K562 (cell line): ENCODE data around the gene ANO10. TPM values are rescaled to one million over a fixed set of nuclear protein-coding genes. Genes with fewer than 3 reads are reported as not detected.

Experiments
- BCOR ChIP-seq: fragments of 450-650 bp; IDR thresholded peaks from 2 replicates; pipeline ENCODE4 v1.6.1; 2016
- BRD4 ChIP-seq: fragments of 200-600 bp; sonication (generic); IDR thresholded peaks from 2 replicates; pipeline ENCODE4 v1.6.1; 2017; ENCODE audit warnings: inconsistent platforms
- CEBPG ChIP-seq, 3 experiments: fragments of 200-800 bp in 1 of 3; sonication (Bioruptor generic) in 1 of 3; sonication (generic) in 1 of 3; formaldehyde crosslinking in 1 of 3; IDR thresholded peaks in 2 of 3; conservative IDR thresholded peaks in 1 of 3; 2 replicates each; pipeline versions ENCODE4 v1.6.1 to v1.8.0; 2016 to 2022; ENCODE audit warnings: missing compliant biosample characterization in 2 of 3, missing genetic modification characterization in 2 of 3, mild to moderate bottlenecking in 1 of 3, missing genetic modification reagents in 1 of 3
- EGR1 ChIP-seq: fragments of 450-650 bp; conservative IDR thresholded peaks from 2 replicates; pipeline ENCODE4 v1.6.1; 2017; ENCODE audit warnings: mild to moderate bottlenecking
- FOXJ2 ChIP-seq: fragments of 200-800 bp; sonication (Bioruptor generic); IDR thresholded peaks from 2 replicates; pipeline ENCODE4 v1.6.1; 2016; ENCODE audit warnings: missing genetic modification characterization, missing compliant biosample characterization
- HMG20A ChIP-seq: fragments of 450-650 bp; formaldehyde crosslinking; conservative IDR thresholded peaks from 2 replicates; pipeline ENCODE4 v1.4.0; 2020; ENCODE audit warnings: mild to moderate bottlenecking, mixed read lengths
- KDM5B ChIP-seq: fragments of 200-600 bp; sonication (generic); IDR thresholded peaks from 2 replicates; pipeline ENCODE4 v1.6.1; 2012; ENCODE audit warnings: low read depth, mild to moderate bottlenecking, moderate library complexity, low read length, control low read depth, inconsistent platforms; ENCODE audit not compliant: insufficient replicate concordance
- KLF6 ChIP-seq: fragments of 250-450 bp; sonication (Bioruptor Pico); IDR thresholded peaks from 2 replicates; pipeline ENCODE4 v1.4.0; 2020; ENCODE audit warnings: mild to moderate bottlenecking, moderate library complexity, borderline replicate concordance
- PRPF4 ChIP-seq: fragments of 200-400 bp; formaldehyde crosslinking; IDR thresholded peaks from one replicate; pipeline ENCODE4 v1.6.1; 2017; ENCODE audit warnings: low read length, low read depth, mild to moderate bottlenecking; ENCODE audit not compliant: insufficient read depth, poor library complexity, severe bottlenecking
- SMAD1 ChIP-seq: fragments of 150-350 bp; IDR thresholded peaks from 2 replicates; pipeline ENCODE4 v1.6.1; 2014; ENCODE audit warnings: low read length, low read depth; ENCODE audit not compliant: partially characterized antibody
- ZNF165 ChIP-seq: fragments of 250-450 bp; sonication (Bioruptor Pico); IDR thresholded peaks from 2 replicates; pipeline ENCODE4 v1.4.0; 2020; ENCODE audit warnings: borderline replicate concordance
- ZNF408 ChIP-seq: fragments of 250-450 bp; sonication (Bioruptor Pico); IDR thresholded peaks from 2 replicates; pipeline ENCODE4 v1.4.0; 2020; ENCODE audit warnings: low read depth, mild to moderate bottlenecking, moderate library complexity
- ZNF699 ChIP-seq: fragments of 250-450 bp; sonication (Bioruptor Pico); IDR thresholded peaks from 2 replicates; pipeline ENCODE4 v1.8.0; 2021; ENCODE audit warnings: mild to moderate bottlenecking, moderate library complexity; ENCODE audit not compliant: insufficient replicate concordance
- polyA plus RNA-seq, 8 experiments: library from polyadenylated mRNA; depleted of rRNA in 4 of 8; stranded (reverse) in 5 of 8; unstranded in 3 of 8; fragments of >200 nt; fragmentation: Nextera tagmentation in 2 of 8; fragmentation: Illumina TruSeq in 1 of 8; extraction: Ambion mirVana in 2 of 8; extraction: Trizol in 1 of 8; gene quantifications; 2 replicates each; pipeline versions ENCODE4 v1.2.1 to v1.2.3, GENCODE V29; 2011 to 2014; ENCODE audit warnings: inconsistent platforms in 1 of 8, missing spikeins in 1 of 8
- total RNA-seq, 7 experiments: library from RNA; depleted of rRNA in 6 of 7; stranded (reverse); fragments of >200 nt in 6 of 7; fragmentation: Illumina TruSeq in 2 of 7; extraction: Trizol in 2 of 7; gene quantifications; 2 replicates each; pipeline versions ENCODE4 v1.2.1 to v1.2.3, GENCODE V29; 2011 to 2021; ENCODE audit warnings: low replicate concordance in 1 of 7
- TF ChIP-seq, protein P1 (sequence below): sonication (generic); formaldehyde crosslinking; IDR thresholded peaks from 2 replicates; pipeline ENCODE4 v1.8.0; 2023; ENCODE audit warnings: missing genetic modification reagents, mild to moderate bottlenecking, borderline replicate concordance
- TF ChIP-seq, protein P2 (sequence below): fragments of 450-650 bp; IDR thresholded peaks from 2 replicates; pipeline ENCODE4 v1.6.1; 2018; ENCODE audit warnings: mild to moderate bottlenecking, low read depth; ENCODE audit not compliant: partially characterized antibody
- TF ChIP-seq, protein P3 (sequence below): IDR thresholded peaks from 2 replicates; pipeline ENCODE4 v1.6.1; 2014; ENCODE audit warnings: antibody characterized with exemption
- TF ChIP-seq, protein P4 (sequence below): fragments of 250-450 bp; sonication (Bioruptor Pico); IDR thresholded peaks from 2 replicates; pipeline ENCODE4 v1.4.0; 2020

ANO10 gene
- total and polyA plus RNA-seq, 9 of the 15 experiments (the other 6 are each of a cell fraction or from before 2014, with no cell fraction given): 6.4 to 46.0 (median 32.3) TPM

DNA sequence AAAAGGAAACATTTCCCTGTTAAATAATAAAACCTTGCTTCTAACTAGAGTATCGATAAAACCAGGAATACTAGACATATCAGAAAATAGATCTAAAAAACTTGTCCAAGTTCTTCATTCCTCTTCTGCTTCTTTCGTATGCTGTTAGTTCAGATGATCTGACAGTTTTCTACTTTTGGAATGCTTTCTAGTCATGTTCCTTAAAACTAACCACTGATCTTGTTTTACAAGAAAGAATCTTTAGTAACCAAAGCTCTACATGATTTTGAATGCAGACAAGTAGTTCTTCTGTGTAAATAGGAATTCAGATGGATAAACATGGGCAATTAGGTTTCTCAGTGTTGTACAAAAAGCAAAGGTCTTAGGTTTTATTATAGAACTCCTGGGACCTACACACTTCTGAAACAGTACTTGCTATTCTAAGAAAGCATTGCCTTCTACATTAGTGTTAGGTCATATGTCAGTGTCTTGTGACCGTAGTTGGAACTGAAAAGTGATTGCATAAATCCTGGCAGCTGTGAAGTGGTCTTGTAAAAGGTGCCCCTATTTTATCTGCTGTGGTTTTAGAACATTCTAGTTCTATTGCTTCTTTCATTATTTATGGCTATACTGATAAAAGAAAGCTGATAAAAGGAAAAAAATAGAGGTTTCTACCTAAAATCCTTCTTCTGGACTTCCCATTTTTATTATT is 294.8 kb downstream of the ANO10 start (continued):
- TF ChIP-seq KLF6 (no peak), ZNF408 (no peak), SMAD1 (no peak), ZNF165 (CRISPR knock-in tag) (no peak), FOXJ2 (no peak), EGR1 (no peak), BCOR (no peak), ZNF699 (CRISPR knock-in tag) (no peak), HMG20A (CRISPR knock-in tag) (0 out of 2 replicates have a peak, but pooled peaks have one; percentile 19), BRD4 (no peak), KDM5B (no peak), PRPF4 (no peak), CEBPG (CRISPR knock-in tag; IDR thresholded peaks at IDR 0.05) (no peak), CEBPG (tag; conservative IDR thresholded peaks at IDR 0.05 in 1 of 2, IDR thresholded peaks at IDR 0.05 in 1 of 2) (peak in 1 of 2 experiments; percentile 52; a peak in 2 of 4 replicates)
- TF ChIP-seq, protein P1, sequence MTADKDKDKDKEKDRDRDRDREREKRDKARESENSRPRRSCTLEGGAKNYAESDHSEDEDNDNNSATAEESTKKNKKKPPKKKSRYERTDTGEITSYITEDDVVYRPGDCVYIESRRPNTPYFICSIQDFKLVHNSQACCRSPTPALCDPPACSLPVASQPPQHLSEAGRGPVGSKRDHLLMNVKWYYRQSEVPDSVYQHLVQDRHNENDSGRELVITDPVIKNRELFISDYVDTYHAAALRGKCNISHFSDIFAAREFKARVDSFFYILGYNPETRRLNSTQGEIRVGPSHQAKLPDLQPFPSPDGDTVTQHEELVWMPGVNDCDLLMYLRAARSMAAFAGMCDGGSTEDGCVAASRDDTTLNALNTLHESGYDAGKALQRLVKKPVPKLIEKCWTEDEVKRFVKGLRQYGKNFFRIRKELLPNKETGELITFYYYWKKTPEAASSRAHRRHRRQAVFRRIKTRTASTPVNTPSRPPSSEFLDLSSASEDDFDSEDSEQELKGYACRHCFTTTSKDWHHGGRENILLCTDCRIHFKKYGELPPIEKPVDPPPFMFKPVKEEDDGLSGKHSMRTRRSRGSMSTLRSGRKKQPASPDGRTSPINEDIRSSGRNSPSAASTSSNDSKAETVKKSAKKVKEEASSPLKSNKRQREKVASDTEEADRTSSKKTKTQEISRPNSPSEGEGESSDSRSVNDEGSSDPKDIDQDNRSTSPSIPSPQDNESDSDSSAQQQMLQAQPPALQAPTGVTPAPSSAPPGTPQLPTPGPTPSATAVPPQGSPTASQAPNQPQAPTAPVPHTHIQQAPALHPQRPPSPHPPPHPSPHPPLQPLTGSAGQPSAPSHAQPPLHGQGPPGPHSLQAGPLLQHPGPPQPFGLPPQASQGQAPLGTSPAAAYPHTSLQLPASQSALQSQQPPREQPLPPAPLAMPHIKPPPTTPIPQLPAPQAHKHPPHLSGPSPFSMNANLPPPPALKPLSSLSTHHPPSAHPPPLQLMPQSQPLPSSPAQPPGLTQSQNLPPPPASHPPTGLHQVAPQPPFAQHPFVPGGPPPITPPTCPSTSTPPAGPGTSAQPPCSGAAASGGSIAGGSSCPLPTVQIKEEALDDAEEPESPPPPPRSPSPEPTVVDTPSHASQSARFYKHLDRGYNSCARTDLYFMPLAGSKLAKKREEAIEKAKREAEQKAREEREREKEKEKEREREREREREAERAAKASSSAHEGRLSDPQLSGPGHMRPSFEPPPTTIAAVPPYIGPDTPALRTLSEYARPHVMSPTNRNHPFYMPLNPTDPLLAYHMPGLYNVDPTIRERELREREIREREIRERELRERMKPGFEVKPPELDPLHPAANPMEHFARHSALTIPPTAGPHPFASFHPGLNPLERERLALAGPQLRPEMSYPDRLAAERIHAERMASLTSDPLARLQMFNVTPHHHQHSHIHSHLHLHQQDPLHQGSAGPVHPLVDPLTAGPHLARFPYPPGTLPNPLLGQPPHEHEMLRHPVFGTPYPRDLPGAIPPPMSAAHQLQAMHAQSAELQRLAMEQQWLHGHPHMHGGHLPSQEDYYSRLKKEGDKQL: no peak
- TF ChIP-seq, protein P2, sequence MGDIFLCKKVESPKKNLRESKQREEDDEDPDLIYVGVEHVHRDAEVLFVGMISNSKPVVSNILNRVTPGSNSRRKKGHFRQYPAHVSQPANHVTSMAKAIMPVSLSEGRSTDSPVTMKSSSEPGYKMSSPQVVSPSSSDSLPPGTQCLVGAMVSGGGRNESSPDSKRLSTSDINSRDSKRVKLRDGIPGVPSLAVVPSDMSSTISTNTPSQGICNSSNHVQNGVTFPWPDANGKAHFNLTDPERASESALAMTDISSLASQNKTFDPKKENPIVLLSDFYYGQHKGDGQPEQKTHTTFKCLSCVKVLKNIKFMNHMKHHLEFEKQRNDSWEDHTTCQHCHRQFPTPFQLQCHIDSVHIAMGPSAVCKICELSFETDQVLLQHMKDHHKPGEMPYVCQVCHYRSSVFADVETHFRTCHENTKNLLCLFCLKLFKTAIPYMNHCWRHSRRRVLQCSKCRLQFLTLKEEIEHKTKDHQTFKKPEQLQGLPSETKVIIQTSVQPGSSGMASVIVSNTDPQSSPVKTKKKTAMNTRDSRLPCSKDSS: no peak
- TF ChIP-seq, protein P3, sequence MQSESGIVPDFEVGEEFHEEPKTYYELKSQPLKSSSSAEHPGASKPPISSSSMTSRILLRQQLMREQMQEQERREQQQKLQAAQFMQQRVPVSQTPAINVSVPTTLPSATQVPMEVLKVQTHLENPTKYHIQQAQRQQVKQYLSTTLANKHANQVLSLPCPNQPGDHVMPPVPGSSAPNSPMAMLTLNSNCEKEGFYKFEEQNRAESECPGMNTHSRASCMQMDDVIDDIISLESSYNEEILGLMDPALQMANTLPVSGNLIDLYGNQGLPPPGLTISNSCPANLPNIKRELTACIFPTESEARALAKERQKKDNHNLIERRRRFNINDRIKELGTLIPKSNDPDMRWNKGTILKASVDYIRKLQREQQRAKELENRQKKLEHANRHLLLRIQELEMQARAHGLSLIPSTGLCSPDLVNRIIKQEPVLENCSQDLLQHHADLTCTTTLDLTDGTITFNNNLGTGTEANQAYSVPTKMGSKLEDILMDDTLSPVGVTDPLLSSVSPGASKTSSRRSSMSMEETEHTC: peak; percentile 20; the same call in 1 of the 2 replicates
- TF ChIP-seq, protein P4, sequence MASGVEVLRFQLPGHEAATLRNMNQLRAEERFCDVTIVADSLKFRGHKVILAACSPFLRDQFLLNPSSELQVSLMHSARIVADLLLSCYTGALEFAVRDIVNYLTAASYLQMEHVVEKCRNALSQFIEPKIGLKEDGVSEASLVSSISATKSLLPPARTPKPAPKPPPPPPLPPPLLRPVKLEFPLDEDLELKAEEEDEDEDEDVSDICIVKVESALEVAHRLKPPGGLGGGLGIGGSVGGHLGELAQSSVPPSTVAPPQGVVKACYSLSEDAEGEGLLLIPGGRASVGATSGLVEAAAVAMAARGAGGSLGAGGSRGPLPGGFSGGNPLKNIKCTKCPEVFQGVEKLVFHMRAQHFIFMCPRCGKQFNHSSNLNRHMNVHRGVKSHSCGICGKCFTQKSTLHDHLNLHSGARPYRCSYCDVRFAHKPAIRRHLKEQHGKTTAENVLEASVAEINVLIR (CRISPR knock-in tag): no peak
